ENCODE data around the gene RIN3.

RIN3 gene

DNA sequence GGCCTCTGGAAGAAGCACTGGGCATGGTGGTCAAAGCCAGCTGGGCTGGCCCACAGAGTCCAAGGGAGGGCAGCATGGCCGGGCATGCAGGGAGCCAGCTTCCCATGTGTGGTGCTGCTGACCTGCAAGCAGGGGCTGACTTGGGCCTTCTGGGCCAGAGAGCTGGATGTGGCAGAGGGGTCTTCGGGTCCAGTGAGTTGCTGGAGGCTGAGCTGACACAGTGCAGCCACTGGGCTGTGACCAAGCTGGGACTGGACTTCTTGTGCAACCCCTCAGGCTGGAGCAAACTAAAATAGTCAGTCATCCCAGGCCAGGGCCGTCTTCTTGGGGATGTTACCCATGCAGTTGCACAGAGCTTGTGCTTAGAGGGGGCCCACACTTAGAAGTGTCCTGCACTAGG lies 7.3 kb upstream of the RIN3 start:
- FAIRE-seq (no peak), DNase-seq (ENCODE audit: low spot score) (no peak)

DNA sequence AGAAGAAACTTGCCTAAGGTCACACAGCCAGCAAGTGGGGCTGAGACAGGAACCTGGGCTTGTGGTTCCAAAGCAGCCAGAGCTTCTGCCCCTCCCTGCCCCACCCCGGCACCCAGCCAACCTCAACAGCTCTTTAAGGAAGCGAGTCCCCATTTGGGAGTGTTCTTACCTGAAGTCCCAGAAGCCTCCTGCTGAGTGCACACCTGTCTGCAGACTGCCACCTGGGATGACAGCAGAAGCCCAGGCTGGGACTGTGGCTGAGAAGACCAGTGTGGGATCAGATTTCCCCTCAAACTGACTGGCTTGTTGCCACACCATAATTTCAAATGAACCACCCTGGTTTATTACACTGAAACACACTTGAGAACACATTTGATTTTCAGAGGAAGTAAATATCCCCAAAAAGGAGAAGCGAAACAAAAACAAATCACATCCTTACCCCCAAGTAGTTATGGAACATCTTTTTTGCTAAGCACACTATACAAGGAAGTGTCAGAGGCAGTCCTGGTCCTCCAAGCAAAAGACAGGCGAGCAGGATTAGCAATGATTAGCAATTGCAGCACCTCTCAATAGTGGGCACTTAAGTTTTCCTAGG lies 6.3 kb upstream of the RIN3 start:
- FAIRE-seq (no peak), DNase-seq (ENCODE audit: low spot score) (no peak)

DNA sequence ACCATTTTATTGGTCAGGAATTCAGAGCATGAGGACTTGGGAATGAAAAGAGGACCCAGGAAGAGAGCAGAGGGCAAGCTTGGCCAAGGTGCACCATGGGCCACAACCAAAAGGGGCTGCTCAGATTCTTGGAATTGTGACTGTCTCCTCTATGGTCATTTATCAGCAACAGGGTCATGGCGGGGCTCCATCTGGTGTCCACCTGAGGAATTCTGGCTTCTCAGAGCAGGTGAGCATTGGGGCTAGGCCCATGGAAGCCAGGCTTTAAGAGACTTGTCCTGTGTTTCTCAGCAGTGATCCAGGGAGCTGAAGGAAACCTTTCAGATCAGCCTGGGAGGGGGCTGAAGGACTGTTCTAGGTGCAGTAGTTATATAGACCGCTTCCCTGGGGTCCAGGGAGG lies 2.6 kb upstream of the RIN3 start:
- DNase-seq (ENCODE audit: low spot score): no peak
- FAIRE-seq: no peak

- DNase-seq (ENCODE audit: low spot score) (peak; percentile 88), FAIRE-seq (peak; percentile 44)
Observed at GRCh38 chr14:92511453-92512238, 1.9 kb upstream of the RIN3 start.

DNA sequence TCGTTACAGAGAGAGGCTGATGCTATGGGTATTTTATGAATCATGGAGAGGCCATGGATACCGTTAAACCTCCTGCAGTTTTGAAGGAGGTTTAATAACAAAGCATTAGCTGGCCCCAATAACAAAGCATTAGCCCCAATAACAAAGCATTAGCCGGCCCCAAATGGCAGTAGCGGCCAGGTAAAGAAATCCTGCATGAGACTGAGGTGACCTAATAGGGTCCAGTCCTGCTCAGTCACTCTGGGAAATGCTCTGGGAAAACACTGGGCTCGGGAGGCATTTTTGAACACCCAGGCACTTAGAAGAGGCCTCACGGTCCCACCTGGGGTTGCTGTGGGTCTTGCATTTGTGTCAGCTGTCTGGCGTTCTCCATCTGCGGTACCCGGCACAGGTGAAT lies 776 bp upstream of the RIN3 start:
- no peak for DNase-seq (ENCODE audit: low spot score)
- no peak for FAIRE-seq

- DNase-seq (ENCODE audit: low spot score) (no peak), FAIRE-seq (no peak)
Observed at GRCh38 chr14:92513966-92514843, 624 bp downstream of the RIN3 start.

- FAIRE-seq (no peak), DNase-seq (ENCODE audit: low spot score) (no peak)
Observed at GRCh38 chr14:92514844-92515514, 1.4 kb downstream of the RIN3 start.

- DNase-seq (ENCODE audit: low spot score) (no peak), FAIRE-seq (no peak)
Observed at GRCh38 chr14:92515546-92516343, 2.2 kb downstream of the RIN3 start.

- no peak for FAIRE-seq
- no peak for DNase-seq (ENCODE audit: low spot score)
Observed at GRCh38 chr14:92516344-92516965, 2.9 kb downstream of the RIN3 start.

GRCh38 chr14:92516966-92517506 lies 3.5 kb downstream of the RIN3 start:
- DNase-seq (ENCODE audit: low spot score) (no peak), FAIRE-seq (no peak)

DNA sequence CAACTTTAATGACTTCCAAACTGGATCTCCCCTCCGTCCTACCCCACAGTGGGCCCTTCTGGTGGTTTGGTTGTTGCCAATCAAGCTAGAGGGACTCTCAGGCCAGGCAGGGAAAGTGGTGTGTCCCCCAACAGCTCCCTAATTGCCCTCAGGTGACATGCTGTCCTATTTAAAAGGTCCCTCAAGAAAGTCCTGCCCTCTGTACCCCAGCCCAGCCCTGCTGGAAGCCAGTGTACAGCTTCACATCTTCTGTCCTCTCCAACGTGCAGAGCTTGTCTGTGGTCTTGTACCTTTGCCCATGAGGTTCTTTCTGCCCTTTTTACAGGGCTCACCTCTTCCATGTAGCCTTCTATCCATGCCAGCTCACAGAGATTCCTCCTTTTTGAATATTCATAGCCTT lies 4.2 kb downstream of the RIN3 start:
- DNase-seq (ENCODE audit: low spot score) (no peak), FAIRE-seq (no peak)

DNA sequence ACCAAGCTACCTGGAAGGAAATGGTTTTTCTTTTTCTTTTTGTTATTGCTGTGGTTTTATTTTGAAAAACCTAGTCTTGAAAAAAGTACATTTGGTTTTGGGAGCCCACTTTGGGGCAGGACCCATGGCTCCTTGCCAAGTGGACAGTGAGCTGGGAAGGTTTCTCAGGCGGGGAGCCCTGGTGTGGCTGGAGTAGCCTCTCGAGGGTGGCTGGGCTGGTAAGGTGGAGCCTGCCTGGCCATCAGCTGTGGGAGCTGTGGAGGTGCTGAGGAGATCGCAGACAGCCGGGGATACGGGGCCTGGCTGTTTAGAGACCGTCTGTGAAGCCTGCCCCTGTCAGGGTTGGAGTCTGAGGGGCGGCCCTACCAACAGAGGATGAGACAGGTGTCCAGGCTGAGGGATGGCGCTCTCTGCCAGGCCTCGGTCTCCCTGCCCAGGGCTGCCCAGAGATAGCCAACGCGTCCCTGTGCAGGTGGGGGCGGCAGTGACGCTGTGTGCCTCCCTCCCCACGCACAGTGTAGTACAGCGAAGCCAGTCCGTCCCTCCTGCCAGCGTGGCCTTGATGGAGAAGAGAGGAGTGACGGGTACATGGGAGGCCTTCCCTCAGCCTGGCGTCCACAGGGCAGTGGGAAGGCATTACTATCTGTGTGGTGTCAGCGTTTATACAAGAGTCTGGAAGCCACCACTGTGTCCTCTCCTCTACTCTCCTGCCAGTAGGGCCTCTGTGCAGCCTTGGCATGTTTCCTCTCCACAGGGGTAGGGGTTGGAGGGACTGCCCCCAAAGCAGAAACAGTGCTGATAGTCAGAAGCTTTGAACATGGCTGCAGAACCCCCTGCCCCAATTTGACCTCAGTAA lies 5.9 kb downstream of the RIN3 start:
- DNase-seq (ENCODE audit: low spot score) (no peak), FAIRE-seq (no peak)

GRCh38 chr14:92520102-92521057 lies 6.8 kb downstream of the RIN3 start:
- no peak for FAIRE-seq
- no peak for DNase-seq (ENCODE audit: low spot score)

DNA sequence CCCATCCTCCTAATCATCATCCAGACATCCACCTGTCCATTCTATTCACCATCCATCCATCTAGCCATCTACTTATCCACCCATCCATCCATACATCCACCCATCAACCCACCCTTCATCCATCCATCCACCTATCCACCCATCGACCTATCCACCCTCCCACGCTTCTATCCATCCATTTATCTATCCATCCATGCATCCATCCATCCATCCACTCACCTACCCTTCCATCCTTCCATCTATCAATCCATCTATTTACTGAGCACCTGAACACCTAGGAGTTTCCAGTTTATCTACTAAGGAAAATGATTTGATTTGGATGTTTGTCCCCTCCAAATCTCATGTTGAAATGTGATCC lies 7.5 kb downstream of the RIN3 start:
- DNase-seq (ENCODE audit: low spot score): no peak
- FAIRE-seq: no peak

GRCh38 chr14:92523752-92524151 lies 10.2 kb downstream of the RIN3 start:
- DNase-seq (ENCODE audit: low spot score) (no peak), FAIRE-seq (no peak)

DNA sequence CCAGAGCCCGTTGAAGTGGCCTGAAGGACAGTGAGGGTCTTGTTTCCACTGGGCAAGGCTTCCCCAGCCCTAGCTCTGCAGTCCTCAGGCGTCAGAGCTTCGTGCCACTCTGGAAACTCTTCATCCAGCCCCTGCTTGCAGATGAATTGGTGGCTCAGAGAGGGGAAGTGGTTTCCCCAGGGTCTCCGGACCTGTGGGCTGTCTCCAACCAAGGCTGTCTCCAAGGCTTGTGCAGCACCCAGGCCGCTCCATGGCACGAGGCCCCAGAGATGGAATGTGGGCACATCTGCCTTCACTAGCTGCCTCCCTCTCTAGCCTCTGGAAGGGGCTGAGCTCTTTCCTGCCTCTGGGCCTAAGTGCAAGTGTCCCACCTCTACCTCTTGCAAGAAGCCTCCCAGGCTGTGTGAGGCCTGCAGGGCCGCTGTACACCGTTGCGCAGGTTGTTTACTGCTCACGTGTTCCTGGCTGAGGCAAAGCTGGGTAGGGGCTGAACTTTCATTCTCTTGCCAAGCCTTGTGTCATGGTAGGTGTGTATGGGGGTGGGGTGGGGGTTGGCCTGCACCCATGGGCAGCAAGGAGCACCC lies 11.1 kb downstream of the RIN3 start:
- DNase-seq (ENCODE audit: low spot score) (no peak), FAIRE-seq (no peak)

DNA sequence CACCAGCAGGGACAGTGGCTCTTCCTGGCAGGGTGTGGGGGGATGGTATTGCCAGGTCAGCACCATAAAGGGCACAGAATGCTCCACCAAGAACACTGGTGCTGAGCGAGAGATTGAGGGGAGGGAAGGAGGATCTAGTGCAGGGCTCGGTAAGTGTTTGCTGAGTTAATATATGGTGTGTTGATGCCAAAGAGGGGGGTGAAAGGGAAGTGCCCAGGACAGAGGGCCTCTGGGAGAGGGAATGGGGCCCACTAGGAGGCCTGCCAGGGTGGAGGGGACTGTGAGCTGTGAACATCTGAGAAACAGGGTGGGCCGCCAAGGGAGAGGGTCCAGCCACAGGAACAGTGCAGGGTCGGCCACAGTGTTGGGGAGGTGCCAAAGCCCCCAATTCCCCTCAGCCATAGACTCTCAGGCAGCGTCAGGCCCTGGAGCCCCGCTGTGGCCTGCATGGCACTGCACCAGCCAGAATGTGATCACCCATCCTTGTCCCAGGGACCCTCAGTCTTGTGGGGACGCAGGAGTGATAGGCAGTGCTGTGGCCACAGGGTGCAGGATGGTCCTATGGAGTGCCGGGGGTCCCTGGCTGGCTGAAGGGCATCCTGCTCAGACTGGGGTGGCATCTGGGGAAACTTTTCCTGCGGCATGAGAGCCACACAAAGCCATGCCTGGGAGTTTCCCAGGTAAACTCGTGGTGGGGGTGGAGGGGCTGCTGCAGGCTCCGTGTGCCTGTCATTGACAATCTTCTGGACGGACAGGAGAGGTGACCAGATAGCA lies 11.9 kb downstream of the RIN3 start:
- FAIRE-seq (no peak), DNase-seq (ENCODE audit: low spot score) (no peak)

Data from RCC 7860 (cell line).